Ramos (cell line): ENCODE measurements around the gene B3GALNT2.
"Not testable (repeated sequence)": the region's sequence is repeated elsewhere in the genome, so short reads cannot be mapped to it uniquely, and the experiment has no call there.

Experiments used
- in situ Hi-C: fragments of 300-500 bp; cut with MboI; formaldehyde crosslinking; loops from one replicate; pipeline ENCODE4 v1.14.3; 2022; ENCODE audit warnings: low sequenced_read_pairs; ENCODE audit not compliant: unreplicated experiment

The B3GALNT2 gene

DNA sequence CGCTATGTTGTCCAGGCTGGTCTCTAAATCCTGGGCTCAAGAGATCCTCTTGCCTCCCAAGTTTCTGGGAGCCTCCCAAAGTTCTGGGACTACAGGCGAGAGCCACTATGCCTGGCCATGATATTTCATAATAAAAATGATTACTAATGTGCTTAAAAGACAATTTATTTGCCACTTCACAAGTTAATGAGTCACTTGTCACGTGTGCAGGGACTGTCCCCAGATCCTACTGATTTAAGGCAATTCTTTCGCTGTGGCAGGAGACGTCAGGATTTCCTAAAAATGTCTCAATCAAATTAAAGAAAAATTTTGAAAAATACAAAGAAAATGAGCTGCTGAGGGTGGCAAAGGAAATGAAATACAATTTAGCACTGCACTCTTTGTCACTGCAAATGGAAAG is 43.5 kb downstream of the B3GALNT2 start:
- in situ Hi-C loops: no loop called here

DNA sequence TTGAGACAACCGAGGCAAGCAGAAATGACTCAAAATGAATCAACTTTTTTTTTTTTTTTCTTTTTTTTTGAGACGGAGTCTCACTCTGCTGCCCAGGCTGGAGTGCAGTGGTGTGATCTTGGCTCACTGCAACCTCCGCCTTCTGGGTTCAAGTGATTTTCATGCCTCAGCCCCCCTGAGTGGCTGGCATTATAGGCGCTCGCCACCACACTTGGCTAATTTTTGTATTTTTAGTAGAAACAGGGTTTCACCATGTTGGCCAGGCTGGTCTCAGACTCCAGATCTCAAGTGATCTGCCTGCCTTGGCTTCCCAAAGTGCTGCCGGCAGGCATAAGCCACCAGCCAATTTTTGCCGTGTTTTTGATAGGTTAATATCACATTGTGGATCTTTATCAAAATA is 46.4 kb downstream of the B3GALNT2 start:
- in situ Hi-C loops: not testable (repeated sequence)

DNA sequence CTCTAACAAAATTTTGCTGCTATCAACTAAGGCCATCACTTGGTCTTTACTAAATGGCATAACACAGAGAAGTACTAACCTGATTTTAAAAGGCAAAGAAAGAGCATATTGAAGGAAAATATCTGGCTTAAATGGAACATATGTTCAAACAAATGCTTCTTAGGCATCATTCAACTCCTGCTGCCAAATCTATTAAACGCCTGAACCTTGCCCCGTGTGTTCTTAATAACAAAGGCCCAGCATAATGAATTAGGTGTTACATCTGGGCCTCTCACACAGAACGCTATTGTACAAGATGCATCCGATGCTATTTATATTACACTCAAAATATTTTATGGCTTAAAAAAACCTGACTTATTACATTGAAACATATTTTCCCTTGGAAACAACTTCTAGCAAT is 48.4 kb downstream of the B3GALNT2 start:
- in situ Hi-C loops: no loop called here

DNA sequence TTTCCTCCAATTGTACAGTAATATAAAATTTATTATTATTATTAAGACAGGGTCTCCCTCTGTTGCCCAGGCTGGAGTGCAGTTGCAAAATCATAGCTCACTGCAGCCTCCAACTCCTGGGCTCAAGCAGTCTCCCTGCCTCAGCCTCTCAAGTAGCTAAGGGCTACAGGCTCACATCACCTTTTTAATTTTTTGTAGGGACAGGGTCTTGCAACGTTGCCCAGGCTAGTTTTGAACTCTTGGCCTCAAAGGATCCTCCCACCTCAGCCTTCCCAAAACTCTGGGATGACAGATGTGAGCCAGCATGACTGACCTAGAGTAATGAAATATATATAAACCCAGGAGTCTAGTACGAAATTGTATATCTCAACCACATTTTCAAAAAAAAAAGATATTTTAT is 49.2 kb downstream of the B3GALNT2 start:
- in situ Hi-C loops: no loop called here

DNA sequence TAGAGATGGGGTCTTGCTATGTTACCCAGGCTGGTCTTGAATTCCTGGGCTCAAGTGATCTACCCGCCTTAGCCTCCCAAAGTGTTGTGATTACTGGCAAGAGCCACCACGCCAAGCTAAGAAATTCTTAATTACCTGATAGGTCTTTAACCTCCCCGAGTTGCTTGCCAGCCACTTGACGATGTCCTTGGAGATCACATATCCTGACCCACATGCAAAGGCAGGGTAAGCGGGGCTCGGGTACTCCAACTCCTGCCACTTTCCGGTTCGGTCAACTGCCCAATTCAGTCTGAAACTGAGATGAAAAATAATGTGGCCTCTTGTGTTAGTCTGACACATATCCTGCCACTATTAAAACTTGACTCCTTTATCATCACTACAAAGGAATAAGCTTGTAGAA is 50.2 kb downstream of the B3GALNT2 start:
- in situ Hi-C loops: no loop called here

DNA sequence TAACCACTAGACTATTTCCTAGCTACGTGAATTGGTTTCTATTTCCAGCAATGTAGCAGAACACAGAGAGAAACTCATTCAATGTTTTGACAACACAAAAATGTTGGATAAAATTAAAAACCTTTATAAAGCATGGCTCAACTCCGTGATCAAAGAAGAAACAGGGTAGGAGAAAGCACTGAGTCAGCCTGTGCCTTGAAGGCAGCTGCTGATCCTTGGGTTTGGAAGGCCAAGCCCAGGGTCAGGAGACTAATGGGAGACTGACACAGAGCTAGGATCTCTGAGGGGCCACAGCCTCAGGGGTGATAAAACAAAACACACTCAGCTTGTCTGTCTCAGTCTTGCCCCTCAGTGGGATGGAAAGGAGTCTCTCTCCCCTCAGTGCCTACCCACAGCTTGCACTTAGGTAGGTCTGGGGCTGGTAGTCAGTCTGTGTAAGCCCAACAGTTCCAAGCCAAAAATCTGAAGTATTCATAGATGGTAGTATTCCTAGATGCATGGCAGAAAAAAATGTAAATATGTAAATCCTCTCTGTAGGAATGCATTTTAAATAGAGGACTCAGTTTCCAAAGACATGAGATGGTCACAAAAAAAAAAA is 53.3 kb downstream of the B3GALNT2 start:
- in situ Hi-C loops: no loop called here

DNA sequence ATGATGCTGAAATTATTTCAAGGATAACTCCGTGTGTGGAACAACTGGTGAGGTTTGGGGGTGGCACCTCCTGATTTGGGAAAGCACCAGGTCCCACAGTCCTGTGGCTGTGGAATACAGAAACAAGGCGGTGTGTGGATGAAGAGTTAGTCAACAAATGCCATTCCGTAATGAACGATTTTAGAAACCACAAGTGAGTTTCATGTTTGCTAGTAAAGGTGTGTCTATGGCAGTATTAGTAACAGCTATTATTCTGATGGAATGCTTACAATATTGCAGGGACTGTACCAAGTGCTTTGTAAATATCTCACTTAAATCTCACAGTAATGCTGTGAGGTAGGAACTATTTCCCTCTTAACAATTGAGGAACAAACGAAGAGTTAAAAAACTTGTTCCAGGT is 53.8 kb downstream of the B3GALNT2 start:
- in situ Hi-C loops: no loop called here

DNA sequence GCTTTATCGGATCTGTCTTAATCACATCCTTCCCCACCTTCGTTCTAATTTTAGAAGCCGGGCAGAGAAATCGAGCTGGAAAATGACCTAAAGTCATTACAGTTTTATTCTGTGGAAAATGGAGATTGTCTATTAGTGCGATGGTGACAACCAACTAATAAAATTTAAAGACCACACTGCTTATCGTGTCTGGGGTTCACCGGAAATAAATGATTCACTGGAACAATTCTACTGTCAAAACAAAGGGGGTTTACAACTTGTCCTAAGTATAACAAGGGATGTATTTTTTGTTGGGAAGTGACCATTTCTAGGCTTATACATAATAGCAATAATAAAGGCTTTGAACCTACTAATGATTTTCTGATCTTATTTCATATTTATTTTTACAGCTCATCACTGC is 55.6 kb downstream of the B3GALNT2 start:
- in situ Hi-C loops: no loop called here

DNA sequence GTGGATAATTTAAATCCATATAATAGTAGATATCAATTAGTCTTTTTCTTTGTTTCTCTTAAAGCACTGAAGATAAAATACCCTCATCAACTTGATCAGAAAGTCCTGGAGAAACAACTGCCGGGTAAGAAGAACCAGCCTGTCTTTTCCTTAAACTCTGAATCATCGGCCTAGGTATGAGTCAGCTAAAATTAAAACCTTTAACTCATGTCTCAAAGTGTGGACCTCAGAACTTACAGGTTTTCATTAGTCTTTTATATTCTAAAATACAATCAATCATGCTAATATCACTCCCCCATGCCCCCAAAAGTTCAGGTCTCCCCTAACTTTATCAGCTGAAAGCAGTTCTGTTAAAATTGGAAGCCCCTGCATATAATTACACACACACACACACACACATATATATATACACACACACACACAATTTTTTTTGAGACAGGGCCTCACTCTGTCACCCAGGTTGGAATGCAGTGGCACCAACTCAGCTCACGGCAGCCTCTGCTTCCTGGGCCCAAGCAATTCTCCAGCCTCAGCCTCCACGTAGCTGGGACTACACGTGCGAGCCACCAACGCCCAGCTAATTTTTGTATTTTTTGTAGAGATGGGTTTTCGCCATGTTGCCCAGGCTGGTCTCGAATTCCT is 61.3 kb downstream of the B3GALNT2 start:
- in situ Hi-C loops: no loop called here

DNA sequence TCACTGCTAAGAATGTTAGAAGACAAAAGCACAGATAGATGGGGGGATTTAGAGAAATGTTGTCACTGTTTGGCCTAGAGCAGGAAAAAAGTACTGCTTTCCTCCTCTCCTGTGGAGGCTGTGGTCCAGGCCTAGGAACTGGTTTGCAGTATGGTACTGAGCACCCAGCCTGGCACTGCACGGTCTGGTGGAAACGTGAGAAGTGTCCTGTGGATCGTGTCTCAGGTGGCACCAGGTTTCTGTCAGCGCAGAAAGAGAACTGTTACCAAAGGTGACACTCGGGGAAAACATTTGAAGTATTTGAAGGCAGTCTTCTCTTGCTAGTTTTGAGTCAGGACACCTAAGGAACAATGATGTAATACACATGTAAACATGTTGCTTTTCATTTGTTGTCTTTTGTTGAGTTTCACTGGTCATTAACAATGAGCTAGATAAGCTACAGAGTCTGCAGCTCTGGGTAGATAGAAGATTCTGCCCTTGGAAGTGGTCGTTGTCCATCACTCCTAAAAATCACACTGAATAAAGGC is 63.0 kb downstream of the B3GALNT2 start:
- in situ Hi-C loops: no loop called here

DNA sequence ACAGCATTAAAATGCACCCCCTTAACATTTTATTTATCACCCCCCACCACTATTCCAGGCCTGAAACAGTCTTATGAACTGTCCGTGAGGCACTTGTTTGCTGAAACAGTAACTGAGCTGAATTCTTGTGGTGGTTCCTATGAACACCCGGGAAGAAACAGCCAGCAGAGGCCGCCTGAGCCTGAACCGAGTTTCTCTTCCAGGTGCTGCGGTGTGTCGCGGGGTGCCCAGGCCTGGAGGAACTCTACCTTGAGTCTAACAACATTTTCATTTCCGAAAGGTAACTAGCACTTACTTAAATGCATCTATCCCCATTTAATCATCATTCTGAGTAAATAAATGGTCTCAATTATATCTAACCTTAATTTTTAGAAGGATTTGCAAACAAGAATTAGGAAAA is 70.3 kb downstream of the B3GALNT2 start:
- in situ Hi-C loops: no loop called here

DNA sequence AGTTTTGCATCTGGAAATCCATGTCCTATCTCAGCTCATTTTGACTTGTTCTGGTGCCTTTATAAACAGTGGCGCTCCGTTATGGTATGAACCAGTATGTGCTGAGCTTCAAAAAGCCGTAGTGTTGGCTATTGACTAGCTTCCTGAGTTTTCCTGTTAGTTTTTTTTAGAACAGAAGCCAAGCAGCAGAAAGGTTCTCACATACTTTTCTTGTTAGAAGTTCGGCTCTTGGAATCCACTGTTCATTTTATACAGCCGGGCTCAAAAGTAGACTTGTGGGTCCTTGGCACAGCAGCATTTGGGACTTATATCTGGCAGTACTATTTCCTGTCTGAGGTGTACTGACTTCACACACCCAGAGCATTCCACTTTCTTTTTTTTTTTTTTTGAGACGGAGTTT is 73.3 kb downstream of the B3GALNT2 start:
- in situ Hi-C loops: no loop called here

DNA sequence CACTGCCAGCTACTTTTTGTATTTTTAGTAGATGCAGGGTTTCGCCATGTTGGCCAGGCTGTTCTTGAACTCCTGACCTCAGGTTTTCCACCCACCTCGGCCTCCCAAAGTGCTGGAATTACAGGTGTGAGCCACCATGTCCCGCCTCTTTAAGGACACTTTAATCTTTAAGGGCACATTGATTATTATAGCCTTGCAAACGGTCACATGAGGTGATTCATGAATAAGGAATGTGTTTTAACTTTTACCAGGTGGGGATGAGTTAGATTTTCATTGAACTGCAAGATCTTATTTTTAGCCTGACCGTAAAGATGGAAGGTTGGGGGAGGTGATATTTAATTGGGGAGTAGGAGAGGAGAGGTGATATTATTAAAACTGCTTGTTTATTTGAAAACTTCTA is 75.1 kb downstream of the B3GALNT2 start:
- in situ Hi-C loops: no loop called here

DNA sequence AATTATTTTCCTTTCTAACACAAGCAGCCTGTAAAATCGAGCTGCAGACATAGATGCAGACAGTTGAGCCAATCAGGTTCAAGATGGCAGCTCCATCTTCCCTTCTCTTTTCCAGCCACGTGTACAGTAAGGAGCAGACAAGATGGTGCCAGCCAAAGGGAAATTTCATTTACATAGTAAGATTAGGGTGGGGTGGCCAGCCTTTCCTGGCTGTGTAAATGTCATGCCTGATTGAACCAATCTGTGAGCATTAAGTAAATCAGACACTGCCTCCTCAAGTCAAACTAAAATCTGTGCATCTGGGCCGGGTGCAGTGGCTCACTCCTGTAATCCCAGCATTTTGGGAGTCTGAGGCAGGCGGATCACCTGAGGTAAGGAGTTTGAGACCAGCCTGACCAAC is 76.8 kb downstream of the B3GALNT2 start:
- in situ Hi-C loops: no loop called here

DNA sequence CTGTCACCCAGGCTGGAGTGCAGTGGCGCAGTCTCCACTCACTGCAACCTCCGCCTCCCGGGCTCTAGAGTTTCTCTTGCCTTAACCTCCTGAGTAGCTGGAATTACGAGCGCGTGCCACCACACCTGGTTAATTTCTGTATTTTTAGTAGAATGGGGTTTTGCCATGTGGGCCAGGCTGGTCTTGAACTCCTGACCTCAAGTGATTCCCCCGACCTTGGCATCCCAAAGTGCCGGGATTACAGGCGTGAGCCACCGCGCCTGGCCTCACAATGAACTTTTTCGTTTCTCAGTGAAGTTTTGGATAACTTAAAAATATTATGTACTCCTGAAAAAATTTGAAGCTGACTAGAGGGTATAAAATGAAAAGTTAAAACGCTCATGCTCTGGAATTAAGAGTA is 77.6 kb downstream of the B3GALNT2 start:
- in situ Hi-C loops: no loop called here

DNA sequence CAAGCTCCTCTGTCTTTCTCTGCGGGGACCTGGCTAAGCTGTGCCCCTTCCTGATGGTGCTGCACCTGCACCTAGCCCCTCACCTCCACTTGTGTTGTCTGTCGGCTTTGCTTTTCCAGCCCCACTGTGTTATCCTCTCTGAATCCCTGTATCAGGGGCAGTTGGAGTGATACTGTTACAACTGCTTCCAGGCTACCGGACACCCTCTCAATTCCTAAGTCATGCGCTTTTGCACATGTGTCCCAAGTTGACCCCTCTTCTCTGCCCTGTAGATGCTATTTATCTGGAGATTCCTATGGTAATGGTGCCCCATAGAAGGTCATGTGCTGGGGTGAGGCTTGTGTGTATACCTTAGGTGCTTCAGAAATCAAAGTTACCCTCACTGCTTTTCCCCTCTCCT is 78.1 kb downstream of the B3GALNT2 start:
- in situ Hi-C loops: no loop called here

DNA sequence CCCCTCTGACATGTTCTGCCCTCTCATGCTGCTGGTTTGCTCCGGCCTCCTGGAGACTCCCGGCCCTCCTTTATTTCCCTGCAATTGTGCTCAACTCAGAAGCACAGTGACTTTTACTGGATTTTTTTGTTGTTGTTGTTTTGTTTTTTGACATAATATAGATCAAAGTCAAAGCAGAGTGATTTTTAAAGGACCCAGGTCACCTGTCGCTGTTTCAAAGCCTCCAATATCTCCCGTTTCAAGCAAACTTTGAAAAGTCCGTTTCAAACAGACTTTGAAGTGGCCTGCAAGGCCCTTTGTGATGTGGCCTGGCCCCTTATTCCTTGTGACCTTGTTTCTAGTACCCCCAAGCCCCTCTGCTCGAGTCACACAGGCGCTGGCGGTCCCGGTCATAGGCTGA is 78.9 kb downstream of the B3GALNT2 start:
- in situ Hi-C loops: no loop called here

DNA sequence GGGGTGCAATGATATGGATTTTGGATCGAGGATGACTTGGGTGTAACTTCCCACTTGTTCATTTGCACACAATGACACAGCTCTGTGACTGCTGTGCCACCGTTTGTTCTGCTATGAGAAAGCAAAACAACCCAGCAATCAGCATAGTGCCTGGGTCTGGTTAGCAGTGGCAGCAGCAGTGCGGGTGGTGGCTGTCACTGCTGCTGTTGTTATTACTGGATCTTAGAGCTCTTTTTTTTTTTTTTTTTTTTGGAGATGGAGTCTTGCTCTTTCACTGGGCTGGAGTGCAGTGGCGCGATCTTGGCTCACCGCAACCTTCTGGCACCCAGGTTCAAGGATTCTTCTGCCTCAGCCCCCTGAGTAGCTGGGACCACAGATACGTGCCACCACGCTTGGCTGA is 80.2 kb downstream of the B3GALNT2 start:
- in situ Hi-C loops: loop anchor here (25.0 kb wide), 1 partner anchor 937 kb away; the partner anchor contains the start of gene TARBP1

DNA sequence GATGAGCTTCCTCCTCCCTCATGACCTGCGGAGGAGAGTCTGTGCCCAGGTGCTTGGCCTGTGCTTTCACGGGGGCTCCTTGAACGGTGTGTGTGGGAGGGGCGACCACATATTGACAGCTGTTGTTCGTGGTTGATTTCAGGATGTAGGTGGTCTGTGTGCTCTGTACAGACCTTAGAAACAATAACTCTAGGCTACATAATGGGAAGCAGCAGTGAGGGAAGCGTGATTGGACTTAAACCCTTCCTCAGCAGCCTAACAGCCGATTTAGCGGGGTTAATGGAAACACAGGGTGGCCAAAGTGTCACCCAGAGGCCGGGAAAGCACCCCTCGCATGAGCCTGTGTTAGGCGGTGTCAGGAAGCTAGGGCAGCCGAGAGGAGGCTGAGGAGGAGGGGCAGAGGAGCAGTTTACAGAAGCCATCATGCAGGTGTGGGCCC is 81.0 kb downstream of the B3GALNT2 start:
- in situ Hi-C loops: loop anchor here (25.0 kb wide), 1 partner anchor 936 kb away; the partner anchor contains the start of gene TARBP1

DNA sequence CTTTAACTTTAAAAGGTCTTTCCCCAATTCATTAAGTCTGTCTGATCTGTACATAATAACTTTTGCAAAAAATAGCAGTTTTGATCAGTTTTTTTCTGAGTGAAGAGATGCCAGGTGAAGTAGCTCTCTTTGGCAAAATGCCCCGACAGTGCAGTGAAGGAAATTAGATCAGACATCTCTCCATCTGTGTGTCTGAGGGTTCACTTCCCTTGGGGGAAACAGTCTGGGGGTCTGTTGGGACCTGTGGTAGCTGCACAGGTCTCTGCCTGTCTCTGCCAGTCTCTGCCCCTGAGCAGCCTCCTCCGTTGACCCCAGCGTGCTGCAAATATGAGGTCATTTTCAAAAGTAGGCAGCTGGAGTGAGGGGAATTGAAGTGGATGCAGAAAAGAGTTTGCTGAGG is 82.5 kb downstream of the B3GALNT2 start:
- in situ Hi-C loops: loop anchor here (25.0 kb wide), 1 partner anchor 934 kb away; the partner anchor contains the start of gene TARBP1

DNA sequence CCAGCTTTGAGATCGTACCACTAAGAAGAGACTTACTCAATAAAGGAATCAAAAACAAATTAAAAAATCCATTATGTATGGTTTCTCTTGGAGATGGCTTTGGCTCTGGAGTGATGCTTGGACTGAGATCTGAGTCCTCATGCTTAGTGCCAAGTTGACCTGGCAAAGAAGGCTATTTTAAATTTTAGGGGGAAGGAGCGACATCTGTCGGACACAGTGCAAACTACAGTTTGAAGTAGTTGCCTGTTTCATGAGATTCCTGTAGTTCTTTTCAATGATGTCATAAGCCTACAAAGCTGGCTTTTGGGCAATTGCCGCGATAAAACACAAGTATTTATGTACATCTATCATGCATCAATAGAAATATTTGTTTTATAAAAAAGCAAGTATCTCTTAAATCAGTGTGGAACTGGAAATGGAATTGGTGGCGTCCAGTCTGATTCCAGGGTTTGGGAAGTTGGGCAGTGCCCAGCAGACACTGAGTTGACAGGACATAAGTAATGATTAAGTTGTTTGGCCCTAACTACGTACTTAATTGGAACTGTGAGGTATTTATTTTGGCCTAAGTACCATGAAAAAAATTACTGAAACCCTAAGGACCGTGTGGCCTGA is 87.1 kb downstream of the B3GALNT2 start:
- in situ Hi-C loops: loop anchor here (5.0 to 25.0 kb wide), 3 partner anchors 172 to 930 kb away; partner anchors contain the start of gene TARBP1
